ENCODE results near the gene SCOC. TPM values are rescaled to one million over a fixed set of nuclear protein-coding genes. Genes with fewer than 3 reads are reported as not detected.
A peak's percentile ranks its signal among the peaks of the same experiment; 100 is the strongest.

The SCOC gene
- total and polyA plus RNA-seq, 2 of the 13 experiments (the other 11 are each of a cell fraction or from before 2014, with no cell fraction given), result 43.8 to 65.2 TPM

DNA sequence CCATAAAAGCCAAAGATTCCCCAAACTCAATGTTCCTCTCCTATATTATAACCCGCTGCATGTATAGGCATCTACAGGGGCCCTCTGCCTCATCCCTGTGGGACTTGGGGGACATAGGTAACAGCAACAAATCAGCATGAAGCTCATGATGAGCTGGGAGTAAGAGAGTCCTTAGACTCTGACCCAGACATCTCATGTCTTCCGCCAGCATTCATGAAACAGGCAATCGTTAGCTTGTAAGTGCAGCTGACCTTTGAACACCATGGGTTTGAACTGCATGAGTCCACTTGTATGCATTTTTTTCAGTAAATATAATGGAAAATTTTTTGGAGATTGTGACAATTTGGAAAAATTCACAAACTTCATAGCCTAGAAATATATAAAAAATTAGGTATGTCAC lies 10.4 kb upstream of the SCOC start (continued):
- TF ChIP-seq, protein P1, sequence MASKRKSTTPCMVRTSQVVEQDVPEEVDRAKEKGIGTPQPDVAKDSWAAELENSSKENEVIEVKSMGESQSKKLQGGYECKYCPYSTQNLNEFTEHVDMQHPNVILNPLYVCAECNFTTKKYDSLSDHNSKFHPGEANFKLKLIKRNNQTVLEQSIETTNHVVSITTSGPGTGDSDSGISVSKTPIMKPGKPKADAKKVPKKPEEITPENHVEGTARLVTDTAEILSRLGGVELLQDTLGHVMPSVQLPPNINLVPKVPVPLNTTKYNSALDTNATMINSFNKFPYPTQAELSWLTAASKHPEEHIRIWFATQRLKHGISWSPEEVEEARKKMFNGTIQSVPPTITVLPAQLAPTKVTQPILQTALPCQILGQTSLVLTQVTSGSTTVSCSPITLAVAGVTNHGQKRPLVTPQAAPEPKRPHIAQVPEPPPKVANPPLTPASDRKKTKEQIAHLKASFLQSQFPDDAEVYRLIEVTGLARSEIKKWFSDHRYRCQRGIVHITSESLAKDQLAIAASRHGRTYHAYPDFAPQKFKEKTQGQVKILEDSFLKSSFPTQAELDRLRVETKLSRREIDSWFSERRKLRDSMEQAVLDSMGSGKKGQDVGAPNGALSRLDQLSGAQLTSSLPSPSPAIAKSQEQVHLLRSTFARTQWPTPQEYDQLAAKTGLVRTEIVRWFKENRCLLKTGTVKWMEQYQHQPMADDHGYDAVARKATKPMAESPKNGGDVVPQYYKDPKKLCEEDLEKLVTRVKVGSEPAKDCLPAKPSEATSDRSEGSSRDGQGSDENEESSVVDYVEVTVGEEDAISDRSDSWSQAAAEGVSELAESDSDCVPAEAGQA (IDR thresholded peaks at IDR 0.05; ENCODE audit: low read depth), result no peak
- TF ChIP-seq, protein P1 (CRISPR knock-in tag; IDR thresholded peaks at IDR 0.05; ENCODE audit: borderline replicate concordance), result no peak
- TF ChIP-seq ZSCAN12 (CRISPR knock-in tag; IDR thresholded peaks at IDR 0.05), result no peak
- TF ChIP-seq TBP (CRISPR knock-in tag; IDR thresholded peaks at IDR 0.05), result no peak
- no peak for TF ChIP-seq REPIN1 (CRISPR knock-in tag; IDR thresholded peaks at IDR 0.05; ENCODE audit: borderline replicate concordance, low read depth)
- no peak for TF ChIP-seq TRIM24 (CRISPR knock-in tag; IDR thresholded peaks at IDR 0.05)
- no peak for TF ChIP-seq CC2D1A (CRISPR knock-in tag; IDR thresholded peaks at IDR 0.05)
- no peak for TF ChIP-seq ZNF260 (CRISPR knock-in tag; IDR thresholded peaks at IDR 0.05; ENCODE audit: borderline replicate concordance, low read depth)
- TF ChIP-seq POGZ (CRISPR knock-in tag; IDR thresholded peaks at IDR 0.05), result peak; percentile 66
- TF ChIP-seq, protein P2, sequence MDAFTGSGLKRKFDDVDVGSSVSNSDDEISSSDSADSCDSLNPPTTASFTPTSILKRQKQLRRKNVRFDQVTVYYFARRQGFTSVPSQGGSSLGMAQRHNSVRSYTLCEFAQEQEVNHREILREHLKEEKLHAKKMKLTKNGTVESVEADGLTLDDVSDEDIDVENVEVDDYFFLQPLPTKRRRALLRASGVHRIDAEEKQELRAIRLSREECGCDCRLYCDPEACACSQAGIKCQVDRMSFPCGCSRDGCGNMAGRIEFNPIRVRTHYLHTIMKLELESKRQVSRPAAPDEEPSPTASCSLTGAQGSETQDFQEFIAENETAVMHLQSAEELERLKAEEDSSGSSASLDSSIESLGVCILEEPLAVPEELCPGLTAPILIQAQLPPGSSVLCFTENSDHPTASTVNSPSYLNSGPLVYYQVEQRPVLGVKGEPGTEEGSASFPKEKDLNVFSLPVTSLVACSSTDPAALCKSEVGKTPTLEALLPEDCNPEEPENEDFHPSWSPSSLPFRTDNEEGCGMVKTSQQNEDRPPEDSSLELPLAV (CRISPR knock-in tag; conservative IDR thresholded peaks at IDR 0.05; ENCODE audit: low read depth), result no peak
- TF ChIP-seq ZC3H4 (CRISPR knock-in tag; IDR thresholded peaks at IDR 0.05; ENCODE audit: borderline replicate concordance), result no peak
- 0 out of 2 replicates have a peak, but pooled peaks have one; percentile 11 for TF ChIP-seq MXD4 (CRISPR knock-in tag; IDR thresholded peaks at IDR 0.05)
- TF ChIP-seq ZKSCAN5 (CRISPR knock-in tag; IDR thresholded peaks at IDR 0.05), result no peak
- TF ChIP-seq, protein P3, sequence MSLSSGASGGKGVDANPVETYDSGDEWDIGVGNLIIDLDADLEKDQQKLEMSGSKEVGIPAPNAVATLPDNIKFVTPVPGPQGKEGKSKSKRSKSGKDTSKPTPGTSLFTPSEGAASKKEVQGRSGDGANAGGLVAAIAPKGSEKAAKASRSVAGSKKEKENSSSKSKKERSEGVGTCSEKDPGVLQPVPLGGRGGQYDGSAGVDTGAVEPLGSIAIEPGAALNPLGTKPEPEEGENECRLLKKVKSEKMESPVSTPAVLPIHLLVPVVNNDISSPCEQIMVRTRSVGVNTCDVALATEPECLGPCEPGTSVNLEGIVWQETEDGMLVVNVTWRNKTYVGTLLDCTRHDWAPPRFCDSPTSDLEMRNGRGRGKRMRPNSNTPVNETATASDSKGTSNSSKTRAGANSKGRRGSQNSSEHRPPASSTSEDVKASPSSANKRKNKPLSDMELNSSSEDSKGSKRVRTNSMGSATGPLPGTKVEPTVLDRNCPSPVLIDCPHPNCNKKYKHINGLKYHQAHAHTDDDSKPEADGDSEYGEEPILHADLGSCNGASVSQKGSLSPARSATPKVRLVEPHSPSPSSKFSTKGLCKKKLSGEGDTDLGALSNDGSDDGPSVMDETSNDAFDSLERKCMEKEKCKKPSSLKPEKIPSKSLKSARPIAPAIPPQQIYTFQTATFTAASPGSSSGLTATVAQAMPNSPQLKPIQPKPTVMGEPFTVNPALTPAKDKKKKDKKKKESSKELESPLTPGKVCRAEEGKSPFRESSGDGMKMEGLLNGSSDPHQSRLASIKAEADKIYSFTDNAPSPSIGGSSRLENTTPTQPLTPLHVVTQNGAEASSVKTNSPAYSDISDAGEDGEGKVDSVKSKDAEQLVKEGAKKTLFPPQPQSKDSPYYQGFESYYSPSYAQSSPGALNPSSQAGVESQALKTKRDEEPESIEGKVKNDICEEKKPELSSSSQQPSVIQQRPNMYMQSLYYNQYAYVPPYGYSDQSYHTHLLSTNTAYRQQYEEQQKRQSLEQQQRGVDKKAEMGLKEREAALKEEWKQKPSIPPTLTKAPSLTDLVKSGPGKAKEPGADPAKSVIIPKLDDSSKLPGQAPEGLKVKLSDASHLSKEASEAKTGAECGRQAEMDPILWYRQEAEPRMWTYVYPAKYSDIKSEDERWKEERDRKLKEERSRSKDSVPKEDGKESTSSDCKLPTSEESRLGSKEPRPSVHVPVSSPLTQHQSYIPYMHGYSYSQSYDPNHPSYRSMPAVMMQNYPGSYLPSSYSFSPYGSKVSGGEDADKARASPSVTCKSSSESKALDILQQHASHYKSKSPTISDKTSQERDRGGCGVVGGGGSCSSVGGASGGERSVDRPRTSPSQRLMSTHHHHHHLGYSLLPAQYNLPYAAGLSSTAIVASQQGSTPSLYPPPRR (CRISPR knock-in tag; IDR thresholded peaks at IDR 0.05; ENCODE audit: borderline replicate concordance), result no peak
- TF ChIP-seq NCOA5 (CRISPR knock-in tag; IDR thresholded peaks at IDR 0.05), result no peak
- TF ChIP-seq MZF1 (CRISPR knock-in tag; IDR thresholded peaks at IDR 0.05; ENCODE audit: borderline replicate concordance), result no peak
- TF ChIP-seq CEBPG (CRISPR knock-in tag; IDR thresholded peaks at IDR 0.05), result peak; percentile 30; the same call in 1 of the 2 replicates
- TF ChIP-seq MYNN (CRISPR knock-in tag; IDR thresholded peaks at IDR 0.05; ENCODE audit: low read depth), result no peak
- TF ChIP-seq ZNF570 (CRISPR knock-in tag; IDR thresholded peaks at IDR 0.05; ENCODE audit: borderline replicate concordance), result no peak
- TF ChIP-seq TSC22D2 (CRISPR knock-in tag; IDR thresholded peaks at IDR 0.05; ENCODE audit: borderline replicate concordance), result no peak
